Sigmoid colon (tissue), 4 donors: Measurements from ENCODE around the gene MYH11.

Source experiments
- EP300 ChIP-seq, 4 donors: sonication (generic); formaldehyde crosslinking; IDR thresholded peaks; one replicate each; pipeline ENCODE4 v1.6.1; 2017; ENCODE audit warnings: antibody characterized with exemption in 4 of 4
- POLR2A ChIP-seq, 2 donors: fragments of 450-650 bp; IDR thresholded peaks; one replicate each; pipeline ENCODE4 v1.6.1; 2016; ENCODE audit warnings: antibody characterized with exemption in 2 of 2, mild to moderate bottlenecking in 2 of 2, moderate library complexity in 2 of 2
- POLR2AphosphoS5 ChIP-seq, 4 donors: sonication (generic); formaldehyde crosslinking; IDR thresholded peaks; one replicate each; pipeline ENCODE4 v1.6.1; 2017; ENCODE audit warnings: antibody characterized with exemption in 4 of 4
- TF ChIP-seq, protein P1 (sequence below), 4 experiments: fragments of 450-650 bp in 3 of 4; fragments of 200-600 bp in 1 of 4; IDR thresholded peaks; one replicate each; pipeline ENCODE4 v1.5.1; 2016 to 2019; ENCODE audit warnings: antibody characterized with exemption in 4 of 4, mild to moderate bottlenecking in 3 of 4, moderate library complexity in 2 of 4

DNA sequence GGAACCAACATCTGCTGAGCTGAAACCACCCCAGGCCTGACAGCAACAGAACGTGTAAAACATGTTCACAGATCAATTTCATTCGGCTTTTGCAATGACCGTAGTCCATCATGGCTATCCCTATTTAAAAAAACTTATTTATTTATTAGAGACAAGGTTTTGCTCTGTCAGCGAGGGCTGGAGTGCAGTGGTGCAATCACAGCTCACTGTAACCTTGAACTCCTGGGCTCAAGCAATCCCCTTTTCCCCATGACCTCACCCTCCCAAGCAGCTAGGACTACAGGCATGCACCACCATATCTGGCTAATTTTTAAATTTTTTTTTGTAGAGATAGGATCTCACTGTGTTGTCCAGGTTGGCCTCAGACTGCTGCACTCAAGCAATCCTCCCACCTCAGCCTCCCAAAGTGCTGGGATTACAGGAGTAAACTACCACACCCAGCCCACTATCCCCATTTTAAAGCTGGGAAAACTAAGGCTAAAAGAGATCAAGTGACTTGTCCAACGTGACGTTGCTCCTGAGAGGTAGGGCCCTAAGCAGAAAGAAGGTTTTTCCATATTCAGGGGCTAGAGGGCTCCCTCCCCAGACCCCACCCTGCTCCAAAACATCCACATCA lies 77.7 kb downstream of the MYH11 start:
- TF ChIP-seq, protein P1, sequence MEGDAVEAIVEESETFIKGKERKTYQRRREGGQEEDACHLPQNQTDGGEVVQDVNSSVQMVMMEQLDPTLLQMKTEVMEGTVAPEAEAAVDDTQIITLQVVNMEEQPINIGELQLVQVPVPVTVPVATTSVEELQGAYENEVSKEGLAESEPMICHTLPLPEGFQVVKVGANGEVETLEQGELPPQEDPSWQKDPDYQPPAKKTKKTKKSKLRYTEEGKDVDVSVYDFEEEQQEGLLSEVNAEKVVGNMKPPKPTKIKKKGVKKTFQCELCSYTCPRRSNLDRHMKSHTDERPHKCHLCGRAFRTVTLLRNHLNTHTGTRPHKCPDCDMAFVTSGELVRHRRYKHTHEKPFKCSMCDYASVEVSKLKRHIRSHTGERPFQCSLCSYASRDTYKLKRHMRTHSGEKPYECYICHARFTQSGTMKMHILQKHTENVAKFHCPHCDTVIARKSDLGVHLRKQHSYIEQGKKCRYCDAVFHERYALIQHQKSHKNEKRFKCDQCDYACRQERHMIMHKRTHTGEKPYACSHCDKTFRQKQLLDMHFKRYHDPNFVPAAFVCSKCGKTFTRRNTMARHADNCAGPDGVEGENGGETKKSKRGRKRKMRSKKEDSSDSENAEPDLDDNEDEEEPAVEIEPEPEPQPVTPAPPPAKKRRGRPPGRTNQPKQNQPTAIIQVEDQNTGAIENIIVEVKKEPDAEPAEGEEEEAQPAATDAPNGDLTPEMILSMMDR (IDR thresholded peaks at IDR 0.05), result no peak
- TF ChIP-seq POLR2A (IDR thresholded peaks at IDR 0.05) (no peak), POLR2AphosphoS5 (IDR thresholded peaks at IDR 0.05) (no peak), EP300 (IDR thresholded peaks at IDR 0.05) (no peak)
